H9 (cell line): ENCODE data around the gene GAB3. TPM values are rescaled to one million over a fixed set of nuclear protein-coding genes. Genes with fewer than 3 reads are reported as not detected.

ENCODE experiments used
- DNase-seq: peaks from one replicate; pipeline ENCODE4 v3.0.0-alpha.2; 2017
- H2AFZ ChIP-seq: one replicate; pipeline ENCODE4 v1.6.1; 2013; ENCODE audit warnings: mild to moderate bottlenecking, low read length, control low read depth, moderate library complexity
- H2AK5ac ChIP-seq: 2 replicates; pipeline ENCODE4 v1.6.1; 2013; ENCODE audit warnings: low read length, control low read depth, mixed read lengths; ENCODE audit not compliant: insufficient read length
- H2BK120ac ChIP-seq: one replicate; pipeline ENCODE4 v1.6.1; 2013; ENCODE audit warnings: low read depth, mild to moderate bottlenecking, low read length, control low read depth, inconsistent platforms; ENCODE audit not compliant: poor library complexity, severe bottlenecking
- H2BK12ac ChIP-seq: 2 replicates; pipeline ENCODE4 v1.6.1; 2013; ENCODE audit warnings: low read length, control low read depth, mixed read lengths, low read depth; ENCODE audit not compliant: insufficient read length
- H2BK15ac ChIP-seq: 2 replicates; pipeline ENCODE4 v1.6.1; 2013; ENCODE audit warnings: low read depth, low read length, control low read depth
- H2BK20ac ChIP-seq: one replicate; pipeline ENCODE4 v1.6.1; 2013; ENCODE audit warnings: low read depth, mild to moderate bottlenecking, low read length, control low read depth, inconsistent platforms; ENCODE audit not compliant: poor library complexity, severe bottlenecking
- H2BK5ac ChIP-seq: 2 replicates; pipeline ENCODE4 v1.6.1; 2013; ENCODE audit warnings: low read length, control low read depth, mixed read lengths; ENCODE audit not compliant: insufficient read length
- H3K14ac ChIP-seq: 2 replicates; pipeline ENCODE4 v1.6.1; 2013; ENCODE audit warnings: low read length, control low read depth; ENCODE audit not compliant: insufficient read depth
- H3K18ac ChIP-seq: 2 replicates; pipeline ENCODE4 v1.6.1; 2013; ENCODE audit warnings: low read depth, mild to moderate bottlenecking, mixed read lengths, low read length, control low read depth; ENCODE audit not compliant: insufficient read length
- H3K23ac ChIP-seq: 2 replicates; pipeline ENCODE4 v1.6.1; 2013; ENCODE audit warnings: low read length, control low read depth, mixed read lengths, low read depth; ENCODE audit not compliant: insufficient read length
- H3K23me2 ChIP-seq: 2 replicates; pipeline ENCODE4 v1.6.1; 2013; ENCODE audit warnings: low read depth, mild to moderate bottlenecking, mixed read lengths, low read length, control low read depth; ENCODE audit not compliant: insufficient read length, poor library complexity, severe bottlenecking
- H3K27ac ChIP-seq: 2 replicates; pipeline ENCODE4 v1.5.1; 2013; ENCODE audit warnings: low read length, control low read depth, mixed read lengths, low read depth; ENCODE audit not compliant: insufficient read length
- H3K27me3 ChIP-seq: 2 replicates; pipeline ENCODE4 v1.6.1; 2013; ENCODE audit warnings: low read length, control low read depth, inconsistent platforms; ENCODE audit not compliant: insufficient read depth
- H3K4ac ChIP-seq: 2 replicates; pipeline ENCODE4 v1.6.1; 2013; ENCODE audit warnings: low read depth, mild to moderate bottlenecking, control low read depth, inconsistent platforms, low read length, moderate library complexity
- H3K4me1 ChIP-seq: 2 replicates; pipeline ENCODE4 v1.6.1; 2013; ENCODE audit warnings: low read length, control low read depth, inconsistent platforms; ENCODE audit not compliant: insufficient read depth
- H3K4me2 ChIP-seq: 2 replicates; pipeline ENCODE4 v1.6.1; 2013; ENCODE audit warnings: low read length, control low read depth, mixed read lengths; ENCODE audit not compliant: insufficient read length, insufficient read depth
- H3K56ac ChIP-seq: 2 replicates; pipeline ENCODE4 v1.6.1; 2013; ENCODE audit warnings: low read depth, mild to moderate bottlenecking, mixed read lengths, low read length, control low read depth; ENCODE audit not compliant: insufficient read length
- H3K79me1 ChIP-seq: 2 replicates; pipeline ENCODE4 v1.6.1; 2013; ENCODE audit warnings: low read depth, mild to moderate bottlenecking, moderate library complexity, low read length, control low read depth, inconsistent platforms; ENCODE audit not compliant: insufficient read depth, poor library complexity, severe bottlenecking
- H3K79me2 ChIP-seq: 2 replicates; pipeline ENCODE4 v1.6.1; 2013; ENCODE audit warnings: low read length, control low read depth, inconsistent platforms; ENCODE audit not compliant: insufficient read depth
- H3K9ac ChIP-seq: 2 replicates; pipeline ENCODE4 v1.6.1; 2013; ENCODE audit warnings: low read length, control low read depth, mixed read lengths; ENCODE audit not compliant: insufficient read length; ENCODE audit errors: extremely low read depth
- H3K9me3 ChIP-seq: one replicate; pipeline ENCODE4 v1.6.1; 2013; ENCODE audit warnings: low read depth, low read length, inconsistent platforms; ENCODE audit not compliant: control insufficient read depth
- H3T11ph ChIP-seq: one replicate; pipeline ENCODE4 v1.6.1; 2013; ENCODE audit warnings: mild to moderate bottlenecking, low read length, control low read depth, inconsistent platforms
- H4K20me1 ChIP-seq: one replicate; pipeline ENCODE4 v1.6.1; 2013; ENCODE audit not compliant: control insufficient read depth, insufficient read length, insufficient read depth
- H4K5ac ChIP-seq: 2 replicates; pipeline ENCODE4 v1.6.1; 2013; ENCODE audit warnings: low read depth, mild to moderate bottlenecking, mixed read lengths, low read length, control low read depth; ENCODE audit not compliant: insufficient read length
- H4K8ac ChIP-seq: replicated peaks from 2 replicates; pipeline ENCODE4 v1.6.1; 2013; ENCODE audit warnings: low read length, control low read depth, mixed read lengths, low read depth; ENCODE audit not compliant: insufficient read length
- H4K91ac ChIP-seq: 2 replicates; pipeline ENCODE4 v1.6.1; 2013; ENCODE audit warnings: low read depth, mild to moderate bottlenecking, moderate library complexity, mixed read lengths, low read length, control low read depth; ENCODE audit not compliant: insufficient read length
- H3K27ac Mint-ChIP-seq, 3 experiments: 2 replicates in 2 of 3; 3 replicates in 1 of 3; pipeline ENCODE4 v1.8.0; 2020 to 2021; ENCODE audit warnings: mixed read lengths in 3 of 3, mild to moderate bottlenecking in 1 of 3, moderate library complexity in 1 of 3
- H3K27me3 Mint-ChIP-seq: 2 replicates; pipeline ENCODE4 v1.8.0; 2021; ENCODE audit warnings: low read depth, mild to moderate bottlenecking, moderate library complexity, mixed read lengths
- H3K36me3 Mint-ChIP-seq, 3 experiments: 2 replicates in 2 of 3; 3 replicates in 1 of 3; pipeline ENCODE4 v1.8.0; 2020 to 2021; ENCODE audit warnings: low read depth in 3 of 3, mixed read lengths in 3 of 3; ENCODE audit not compliant: insufficient read depth in 1 of 3
- H3K4me1 Mint-ChIP-seq, 2 experiments: 2 replicates each; pipeline ENCODE4 v1.8.0; 2020; ENCODE audit warnings: mixed read lengths in 2 of 2
- H3K4me3 Mint-ChIP-seq, 2 experiments: 2 replicates in 1 of 2; 3 replicates in 1 of 2; pipeline ENCODE4 v1.8.0; 2020 to 2021; ENCODE audit warnings: mild to moderate bottlenecking in 2 of 2, mixed read lengths in 2 of 2, moderate library complexity in 1 of 2
- H3K9me3 Mint-ChIP-seq, 2 experiments: 2 replicates in 1 of 2; 3 replicates in 1 of 2; pipeline ENCODE4 v1.8.0; 2020; ENCODE audit warnings: mild to moderate bottlenecking in 2 of 2, mixed read lengths in 2 of 2, moderate library complexity in 1 of 2
- CTCF ChIP-seq: fragments of 200-600 bp; sonication (generic); conservative IDR thresholded peaks from 3 replicates; pipeline ENCODE4 v1.8.0; 2021; ENCODE audit warnings: antibody characterized with exemption, mild to moderate bottlenecking
- WGBS: extraction: QIAGEN DNeasy Blood & Tissue Kit; methylation state at CpG from one replicate; pipeline ENCODE4 v1.1.7; 2013; ENCODE audit warnings: missing lambda C conversion rate, low lambda C conversion rate, mixed read lengths; ENCODE audit not compliant: insufficient read length; ENCODE audit errors: extremely low coverage; 5-methylcytosine and 5-hydroxymethylcytosine counted together
- total RNA-seq: library from RNA; stranded (reverse); gene quantifications from 2 replicates; pipeline ENCODE4 v1.2.1, GENCODE V29; 2021

The GAB3 gene
- total RNA-seq, 1 experiment from 2014 or later, result 0.46 TPM

- H3K79me1 ChIP-seq, result no peaks in the 10 kb centered on the region
- Mint-ChIP-seq H3K4me1 (peaks cover 2 to 3% of the 10 kb centered on the region in 2 experiments; a peak in 1 of 4 replicates), H3K27ac (no peak overlapping the region), H3K27me3 (peaks cover 5% of the 10 kb centered on the region), H3K4me3 (no peak overlapping the region), H3K36me3 (peaks cover 0 to 2% (median 0%) of the 10 kb centered on the region in 3 experiments; a peak in 3 of 7 replicates), H3K9me3 (peaks cover 76 to 85% of the 10 kb centered on the region in 2 experiments)
- no peaks in the 10 kb centered on the region for H3K4me1 ChIP-seq
- no peak overlapping the region for H2BK5ac ChIP-seq
- no peak overlapping the region for H3K18ac ChIP-seq
- no peaks in the 10 kb centered on the region for H3K79me2 ChIP-seq
- H4K20me1 ChIP-seq, result no peaks in the 10 kb centered on the region
- H2BK120ac ChIP-seq, result no peak overlapping the region
- H3K56ac ChIP-seq, result no peak overlapping the region
- H2BK15ac ChIP-seq, result no peak overlapping the region
- H4K8ac ChIP-seq, result no peak overlapping the region
- H3K23ac ChIP-seq, result no peak overlapping the region
- no peak overlapping the region for H3K27ac ChIP-seq
- H2BK20ac ChIP-seq, result no peak overlapping the region
- 100% methylated on average over 1 of the region's 8 CpGs for WGBS
- DNase-seq, result no peak
- peaks cover 42% of the 10 kb centered on the region for H3K9me3 ChIP-seq
- no peak overlapping the region for H4K5ac ChIP-seq
- H2AK5ac ChIP-seq, result no peak overlapping the region
- no peak for TF ChIP-seq CTCF
- no peak overlapping the region for H2BK12ac ChIP-seq
- H3K14ac ChIP-seq, result no peak overlapping the region
- no peak overlapping the region for H3T11ph ChIP-seq
- no peak overlapping the region for H4K91ac ChIP-seq
- no peak overlapping the region for H3K4me2 ChIP-seq
- no peak overlapping the region for H2AFZ ChIP-seq
- H3K4ac ChIP-seq, result no peak overlapping the region
- H3K9ac ChIP-seq, result no peak overlapping the region
- H3K27me3 ChIP-seq, result no peaks in the 10 kb centered on the region; the same call in 1 of the 2 replicates
- H3K23me2 ChIP-seq, result no peaks in the 10 kb centered on the region
Observed at GRCh38 chrX:154738011-154738738, 12.7 kb downstream of the GAB3 start.
